Rectal smooth muscle tissue (tissue), 1 donor: Measurements from ENCODE around the gene NEUROD6.

Experiments
- H3K27ac ChIP-seq: one replicate; pipeline ENCODE4 v1.7.0; 2013; ENCODE audit warnings: low read depth, low read length, inconsistent platforms
- H3K27me3 ChIP-seq: one replicate; pipeline ENCODE4 v1.7.0; 2013; ENCODE audit warnings: low read length; ENCODE audit not compliant: control insufficient read depth, insufficient read depth
- H3K36me3 ChIP-seq: one replicate; pipeline ENCODE4 v1.7.0; 2013; ENCODE audit warnings: low read length; ENCODE audit not compliant: control insufficient read depth, insufficient read depth
- H3K4me1 ChIP-seq: one replicate; pipeline ENCODE4 v1.7.0; 2013; ENCODE audit warnings: low read length; ENCODE audit not compliant: control insufficient read depth, insufficient read depth
- H3K4me3 ChIP-seq: one replicate; pipeline ENCODE4 v1.7.0; 2013; ENCODE audit warnings: low read length
- H3K9ac ChIP-seq: one replicate; pipeline ENCODE4 v1.7.0; 2013; ENCODE audit warnings: low read length

The NEUROD6 gene

GRCh38 chr7:31340603-31341002 lies at the start of gene NEUROD6:
Gene NEUROD6 (minus strand): TSS chr7:31340726. CDS start chr7:31339268, 1,458 bp downstream.
- no peak within 1 kb of the TSS for H3K9ac ChIP-seq
- no peak within 1 kb of the TSS for H3K4me3 ChIP-seq
- no peaks in the 10 kb centered on the region for H3K36me3 ChIP-seq
- peaks cover 9% of the 10 kb centered on the region for H3K27me3 ChIP-seq
- H3K27ac ChIP-seq = no peak within 1 kb of the TSS
- no peaks in the 10 kb centered on the region for H3K4me1 ChIP-seq

DNA sequence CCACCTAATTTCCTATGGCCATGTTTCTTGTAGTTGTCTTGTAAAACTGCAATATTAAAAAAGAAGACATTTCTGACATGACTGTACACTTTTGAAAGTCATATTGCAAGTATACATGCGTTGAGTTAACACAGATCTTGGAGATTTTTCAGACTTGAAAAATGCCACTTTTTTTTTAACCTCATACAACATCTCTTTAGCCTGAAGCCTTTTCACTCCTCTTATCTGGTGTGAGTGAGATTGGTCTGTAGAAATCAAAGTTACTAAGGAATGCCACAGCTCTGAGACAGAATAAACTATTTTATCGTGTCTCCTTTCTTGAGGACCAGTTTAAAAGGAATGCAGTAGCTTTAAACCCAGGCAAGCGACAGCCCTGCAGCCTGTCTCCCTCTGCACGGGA lies 43.9 kb upstream of the NEUROD6 start:
- no peaks in the 10 kb centered on the region for H3K36me3 ChIP-seq
- H3K4me3 ChIP-seq = no peak overlapping the region
- no peak overlapping the region for H3K27ac ChIP-seq
- H3K27me3 ChIP-seq = no peaks in the 10 kb centered on the region
- no peak overlapping the region for H3K9ac ChIP-seq
- H3K4me1 ChIP-seq = no peaks in the 10 kb centered on the region

GRCh38 chr7:31382722-31383121 lies 42.2 kb upstream of the NEUROD6 start:
- no peak overlapping the region for H3K9ac ChIP-seq

GRCh38 chr7:31373337-31374289 lies 33.1 kb upstream of the NEUROD6 start:
- no peak overlapping the region for H3K4me3 ChIP-seq
- no peak overlapping the region for H3K9ac ChIP-seq
- no peak overlapping the region for H3K27ac ChIP-seq
- no peaks in the 10 kb centered on the region for H3K36me3 ChIP-seq
- no peaks in the 10 kb centered on the region for H3K4me1 ChIP-seq
- no peaks in the 10 kb centered on the region for H3K27me3 ChIP-seq

More at GRCh38 chr7:31382722-31383121, 42.2 kb upstream of the NEUROD6 start:
- Histone ChIP-seq H3K4me3 (no peak overlapping the region), H3K27ac (no peak overlapping the region), H3K36me3 (no peaks in the 10 kb centered on the region), H3K27me3 (no peaks in the 10 kb centered on the region), H3K4me1 (no peaks in the 10 kb centered on the region)

- Histone ChIP-seq H3K36me3 (no peaks in the 10 kb centered on the region), H3K4me1 (no peaks in the 10 kb centered on the region), H3K27ac (no peak overlapping the region), H3K9ac (no peak overlapping the region), H3K27me3 (no peaks in the 10 kb centered on the region), H3K4me3 (no peak overlapping the region)
Measured at GRCh38 chr7:31372231-31372959, 31.9 kb upstream of the NEUROD6 start.

DNA sequence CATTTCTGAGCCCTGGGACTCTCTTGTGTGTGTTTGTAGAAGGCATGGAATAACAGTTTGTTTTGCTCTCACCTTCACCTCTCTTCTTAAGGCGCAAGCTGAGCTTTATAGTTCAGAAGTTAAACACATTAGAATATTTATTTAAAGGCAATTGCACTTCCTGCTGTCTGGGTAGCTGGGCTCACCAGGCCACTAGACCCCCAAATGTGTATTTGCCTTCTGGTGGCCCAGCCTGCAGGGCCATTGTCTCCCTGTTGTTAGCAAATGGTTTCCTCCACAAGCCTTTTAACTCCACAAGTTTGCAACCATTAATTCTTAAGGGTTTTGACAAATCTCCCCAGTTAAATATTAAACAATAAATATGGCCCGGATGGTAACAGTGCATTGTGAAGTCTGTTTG lies 31.1 kb upstream of the NEUROD6 start:
- Histone ChIP-seq H3K27ac (no peak overlapping the region), H3K27me3 (no peaks in the 10 kb centered on the region), H3K36me3 (no peaks in the 10 kb centered on the region), H3K4me3 (no peak overlapping the region), H3K4me1 (no peaks in the 10 kb centered on the region), H3K9ac (no peak overlapping the region)

- Histone ChIP-seq H3K27me3 (no peaks in the 10 kb centered on the region), H3K36me3 (no peaks in the 10 kb centered on the region), H3K27ac (no peak overlapping the region), H3K4me1 (no peaks in the 10 kb centered on the region), H3K4me3 (no peak overlapping the region), H3K9ac (no peak overlapping the region)
Measured at GRCh38 chr7:31370609-31371008, 30.1 kb upstream of the NEUROD6 start.

- Histone ChIP-seq H3K4me3 (no peak overlapping the region), H3K27me3 (no peaks in the 10 kb centered on the region), H3K9ac (no peak overlapping the region), H3K4me1 (no peaks in the 10 kb centered on the region), H3K36me3 (no peaks in the 10 kb centered on the region), H3K27ac (no peak overlapping the region)
Measured at GRCh38 chr7:31368620-31369019, 28.1 kb upstream of the NEUROD6 start.

DNA sequence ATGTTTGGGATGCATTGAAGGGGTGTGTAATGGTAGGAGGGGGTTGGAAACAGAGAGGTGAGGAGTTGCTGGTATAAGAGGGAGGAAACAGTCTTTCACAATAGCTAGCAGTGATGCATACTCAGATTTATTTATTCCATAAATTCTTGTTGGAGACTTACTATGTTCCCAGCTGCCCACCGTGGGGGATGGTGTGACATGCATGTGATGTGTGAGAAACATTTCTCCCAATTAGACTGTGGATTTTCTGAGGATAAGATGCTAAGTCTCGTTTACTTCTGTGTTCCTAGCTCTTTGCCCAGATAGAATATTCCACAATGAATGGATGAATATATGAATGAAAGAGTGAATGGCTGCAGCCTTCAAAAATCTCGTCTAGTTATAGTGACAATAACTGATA lies 23.0 kb upstream of the NEUROD6 start:
- H3K4me1 ChIP-seq = no peaks in the 10 kb centered on the region
- no peak overlapping the region for H3K9ac ChIP-seq
- no peak overlapping the region for H3K4me3 ChIP-seq
- no peaks in the 10 kb centered on the region for H3K27me3 ChIP-seq
- H3K36me3 ChIP-seq = no peaks in the 10 kb centered on the region
- H3K27ac ChIP-seq = no peak overlapping the region

GRCh38 chr7:31363051-31363450 lies 22.5 kb upstream of the NEUROD6 start:
- no peak overlapping the region for H3K27ac ChIP-seq
- no peak overlapping the region for H3K9ac ChIP-seq
- H3K4me3 ChIP-seq = no peak overlapping the region
- H3K27me3 ChIP-seq = no peaks in the 10 kb centered on the region
- no peaks in the 10 kb centered on the region for H3K4me1 ChIP-seq
- no peaks in the 10 kb centered on the region for H3K36me3 ChIP-seq

- Histone ChIP-seq H3K4me3 (no peak overlapping the region), H3K27me3 (no peaks in the 10 kb centered on the region), H3K4me1 (no peaks in the 10 kb centered on the region), H3K27ac (no peak overlapping the region), H3K36me3 (no peaks in the 10 kb centered on the region), H3K9ac (no peak overlapping the region)
Measured at GRCh38 chr7:31362401-31362800, 21.9 kb upstream of the NEUROD6 start.

- no peaks in the 10 kb centered on the region for H3K27me3 ChIP-seq
- no peak overlapping the region for H3K4me3 ChIP-seq
- no peak overlapping the region for H3K27ac ChIP-seq
- no peaks in the 10 kb centered on the region for H3K36me3 ChIP-seq
- H3K4me1 ChIP-seq = no peaks in the 10 kb centered on the region
- no peak overlapping the region for H3K9ac ChIP-seq
Measured at GRCh38 chr7:31358467-31358866, 17.9 kb upstream of the NEUROD6 start.
